SK-N-SH treated with all-trans-retinoic acid at 6 μM for 48 hours (cell line): Measurements from ENCODE around the gene UGT1A5.
A peak's percentile ranks its signal among the peaks of the same experiment; 100 is the strongest.

Source experiments
- ATAC-seq: fragments of 200-7000 bp; cut with Tn5 transposase; 3 replicates; pipeline ENCODE4 v1.9.1; 2020; ENCODE audit warnings: mild to moderate bottlenecking, moderate library complexity
- ARNTL ChIP-seq: fragments of 450-650 bp; formaldehyde crosslinking; IDR thresholded peaks from 2 replicates; pipeline ENCODE4 v1.5.0; 2020; ENCODE audit warnings: low read depth, mild to moderate bottlenecking, moderate library complexity, borderline replicate concordance
- BACH2 ChIP-seq: fragments of 250-450 bp; sonication (Bioruptor Pico); IDR thresholded peaks from 2 replicates; pipeline ENCODE4 v1.9.0; 2021; ENCODE audit warnings: mild to moderate bottlenecking, borderline replicate concordance
- CSDC2 ChIP-seq: fragments of 250-450 bp; sonication (Bioruptor Pico); IDR thresholded peaks from 2 replicates; pipeline ENCODE4 v1.5.0; 2020; ENCODE audit warnings: mild to moderate bottlenecking, moderate library complexity
- ESRRG ChIP-seq: fragments of 250-450 bp; sonication (Bioruptor Pico); IDR thresholded peaks from 2 replicates; pipeline ENCODE4 v1.6.1; 2021; ENCODE audit warnings: mild to moderate bottlenecking
- GLIS3 ChIP-seq: fragments of 250-450 bp; sonication (Bioruptor Pico); IDR thresholded peaks from 2 replicates; pipeline ENCODE4 v1.5.0; 2020; ENCODE audit warnings: mild to moderate bottlenecking, moderate library complexity
- ISL1 ChIP-seq: fragments of 250-450 bp; sonication (Bioruptor Pico); IDR thresholded peaks from 2 replicates; pipeline ENCODE4 v2.1.2; 2022; ENCODE audit warnings: mild to moderate bottlenecking, moderate library complexity
- SNAI2 ChIP-seq: fragments of 250-450 bp; sonication (Bioruptor Pico); IDR thresholded peaks from 2 replicates; pipeline ENCODE4 v1.5.0; 2020; ENCODE audit warnings: mild to moderate bottlenecking, moderate library complexity
- TCF4 ChIP-seq: fragments of 250-450 bp; sonication (Bioruptor Pico); IDR thresholded peaks from 2 replicates; pipeline ENCODE4 v1.8.0; 2021; ENCODE audit warnings: mild to moderate bottlenecking, moderate library complexity, borderline replicate concordance
- TOX ChIP-seq: fragments of 250-450 bp; sonication (Bioruptor Pico); IDR thresholded peaks from 2 replicates; pipeline ENCODE4 v1.8.0; 2021; ENCODE audit warnings: mild to moderate bottlenecking, moderate library complexity, borderline replicate concordance
- ZC3H10 ChIP-seq: fragments of 250-450 bp; sonication (Bioruptor Pico); IDR thresholded peaks from 2 replicates; pipeline ENCODE4 v1.5.1; 2021; ENCODE audit warnings: mild to moderate bottlenecking, moderate library complexity
- ZFP3 ChIP-seq: fragments of 250-450 bp; sonication (Bioruptor Pico); IDR thresholded peaks from 2 replicates; pipeline ENCODE4 v1.5.0; 2020; ENCODE audit warnings: mild to moderate bottlenecking, moderate library complexity
- ZNF565 ChIP-seq: fragments of 450-650 bp; formaldehyde crosslinking; conservative IDR thresholded peaks from 2 replicates; pipeline ENCODE4 v1.5.0; 2020; ENCODE audit warnings: low read depth, mild to moderate bottlenecking, moderate library complexity
- ZNF70 ChIP-seq: fragments of 450-650 bp; formaldehyde crosslinking; IDR thresholded peaks from 2 replicates; pipeline ENCODE4 v1.5.0; 2020; ENCODE audit warnings: mild to moderate bottlenecking, moderate library complexity
- ZNF8 ChIP-seq: fragments of 450-650 bp; formaldehyde crosslinking; IDR thresholded peaks from 2 replicates; pipeline ENCODE4 v1.5.0; 2020; ENCODE audit warnings: mild to moderate bottlenecking, moderate library complexity
- TF ChIP-seq, protein P1 (sequence below): fragments of 250-450 bp; sonication (Bioruptor Pico); IDR thresholded peaks from 2 replicates; pipeline ENCODE4 v1.8.0; 2021; ENCODE audit warnings: low read depth, mild to moderate bottlenecking, moderate library complexity, borderline replicate concordance
- TF ChIP-seq, protein P2 (sequence below): fragments of 250-450 bp; sonication (Bioruptor Pico); IDR thresholded peaks from 2 replicates; pipeline ENCODE4 v1.5.1; 2021; ENCODE audit warnings: mild to moderate bottlenecking, moderate library complexity
- TF ChIP-seq, protein P3 (sequence below): fragments of 250-450 bp; sonication (Bioruptor Pico); IDR thresholded peaks from 2 replicates; pipeline ENCODE4 v1.5.1; 2020; ENCODE audit warnings: low read depth, mild to moderate bottlenecking, moderate library complexity
- TF ChIP-seq, protein P4 (sequence below): fragments of 250-450 bp; sonication (Bioruptor Pico); IDR thresholded peaks from 2 replicates; pipeline ENCODE4 v1.8.0; 2020; ENCODE audit warnings: mild to moderate bottlenecking, moderate library complexity, borderline replicate concordance
- TF ChIP-seq, protein P5 (sequence below): fragments of 250-450 bp; sonication (Bioruptor Pico); IDR thresholded peaks from 2 replicates; pipeline ENCODE4 v1.5.0; 2020; ENCODE audit warnings: mild to moderate bottlenecking, moderate library complexity

UGT1A5 gene

DNA sequence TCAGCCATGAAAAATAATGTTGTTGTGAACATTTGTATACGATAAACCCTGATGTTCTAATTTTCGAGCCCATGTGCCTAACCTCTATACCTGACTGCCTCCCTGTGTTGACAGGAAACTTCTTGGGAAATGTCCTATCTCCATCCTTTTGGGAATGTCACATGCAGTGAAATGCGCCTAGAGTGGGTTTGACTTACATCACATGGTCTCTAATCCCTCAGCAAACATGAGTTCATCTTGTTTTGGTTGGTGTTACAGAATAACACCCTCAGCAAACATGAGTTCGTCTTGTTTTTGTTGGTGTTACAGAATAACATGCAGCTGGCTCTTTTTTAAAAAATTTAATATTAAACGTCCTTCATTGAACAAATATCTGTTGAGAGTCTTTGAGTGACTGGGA, 24.4 kb upstream of the UGT1A5 start:
- TF ChIP-seq TOX (CRISPR knock-in tag) (no peak), CSDC2 (no peak), SNAI2 (CRISPR knock-in tag) (no peak), TCF4 (no peak)
- no peak for ATAC-seq

DNA sequence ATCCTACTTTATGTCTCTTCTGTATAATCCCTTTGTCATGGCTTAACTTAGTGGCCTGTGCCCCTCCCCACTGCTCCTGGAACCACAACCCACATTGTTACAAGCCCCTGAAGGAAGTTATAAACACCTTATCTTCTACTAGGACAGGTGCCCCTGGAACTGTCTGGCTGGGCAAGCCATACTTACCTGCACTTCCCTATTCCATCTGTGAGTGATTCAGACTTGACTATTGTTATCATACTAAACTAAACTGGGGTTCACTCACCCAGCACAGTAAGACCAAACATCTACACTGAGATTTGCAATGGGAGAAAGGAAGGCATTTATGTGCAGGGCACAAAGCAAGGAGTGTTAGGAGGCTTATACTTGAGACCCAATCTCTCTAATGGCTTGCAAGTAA, 23.7 kb upstream of the UGT1A5 start:
- no peak for ATAC-seq
- TF ChIP-seq, protein P1, sequence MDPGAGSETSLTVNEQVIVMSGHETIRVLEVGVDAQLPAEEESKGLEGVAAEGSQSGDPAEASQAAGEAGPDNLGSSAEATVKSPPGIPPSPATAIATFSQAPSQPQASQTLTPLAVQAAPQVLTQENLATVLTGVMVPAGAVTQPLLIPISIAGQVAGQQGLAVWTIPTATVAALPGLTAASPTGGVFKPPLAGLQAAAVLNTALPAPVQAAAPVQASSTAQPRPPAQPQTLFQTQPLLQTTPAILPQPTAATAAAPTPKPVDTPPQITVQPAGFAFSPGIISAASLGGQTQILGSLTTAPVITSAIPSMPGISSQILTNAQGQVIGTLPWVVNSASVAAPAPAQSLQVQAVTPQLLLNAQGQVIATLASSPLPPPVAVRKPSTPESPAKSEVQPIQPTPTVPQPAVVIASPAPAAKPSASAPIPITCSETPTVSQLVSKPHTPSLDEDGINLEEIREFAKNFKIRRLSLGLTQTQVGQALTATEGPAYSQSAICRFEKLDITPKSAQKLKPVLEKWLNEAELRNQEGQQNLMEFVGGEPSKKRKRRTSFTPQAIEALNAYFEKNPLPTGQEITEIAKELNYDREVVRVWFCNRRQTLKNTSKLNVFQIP (CRISPR knock-in tag), result no peak
- TF ChIP-seq ZFP3, result no peak
- TF ChIP-seq ESRRG (CRISPR knock-in tag), result no peak
- no peak for TF ChIP-seq CSDC2
- TF ChIP-seq ARNTL (CRISPR knock-in tag), result no peak
- TF ChIP-seq, protein P2, sequence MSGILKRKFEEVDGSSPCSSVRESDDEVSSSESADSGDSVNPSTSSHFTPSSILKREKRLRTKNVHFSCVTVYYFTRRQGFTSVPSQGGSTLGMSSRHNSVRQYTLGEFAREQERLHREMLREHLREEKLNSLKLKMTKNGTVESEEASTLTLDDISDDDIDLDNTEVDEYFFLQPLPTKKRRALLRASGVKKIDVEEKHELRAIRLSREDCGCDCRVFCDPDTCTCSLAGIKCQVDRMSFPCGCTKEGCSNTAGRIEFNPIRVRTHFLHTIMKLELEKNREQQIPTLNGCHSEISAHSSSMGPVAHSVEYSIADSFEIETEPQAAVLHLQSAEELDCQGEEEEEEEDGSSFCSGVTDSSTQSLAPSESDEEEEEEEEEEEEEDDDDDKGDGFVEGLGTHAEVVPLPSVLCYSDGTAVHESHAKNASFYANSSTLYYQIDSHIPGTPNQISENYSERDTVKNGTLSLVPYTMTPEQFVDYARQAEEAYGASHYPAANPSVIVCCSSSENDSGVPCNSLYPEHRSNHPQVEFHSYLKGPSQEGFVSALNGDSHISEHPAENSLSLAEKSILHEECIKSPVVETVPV (CRISPR knock-in tag), result no peak
- TF ChIP-seq ZNF565 (CRISPR knock-in tag), result no peak
- TF ChIP-seq, protein P3, sequence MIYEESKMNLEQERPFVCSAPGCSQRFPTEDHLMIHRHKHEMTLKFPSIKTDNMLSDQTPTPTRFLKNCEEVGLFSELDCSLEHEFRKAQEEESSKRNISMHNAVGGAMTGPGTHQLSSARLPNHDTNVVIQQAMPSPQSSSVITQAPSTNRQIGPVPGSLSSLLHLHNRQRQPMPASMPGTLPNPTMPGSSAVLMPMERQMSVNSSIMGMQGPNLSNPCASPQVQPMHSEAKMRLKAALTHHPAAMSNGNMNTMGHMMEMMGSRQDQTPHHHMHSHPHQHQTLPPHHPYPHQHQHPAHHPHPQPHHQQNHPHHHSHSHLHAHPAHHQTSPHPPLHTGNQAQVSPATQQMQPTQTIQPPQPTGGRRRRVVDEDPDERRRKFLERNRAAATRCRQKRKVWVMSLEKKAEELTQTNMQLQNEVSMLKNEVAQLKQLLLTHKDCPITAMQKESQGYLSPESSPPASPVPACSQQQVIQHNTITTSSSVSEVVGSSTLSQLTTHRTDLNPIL, result no peak
- no peak for TF ChIP-seq TOX (CRISPR knock-in tag)
- no peak for TF ChIP-seq ZNF70
- TF ChIP-seq ZC3H10 (CRISPR knock-in tag), result no peak
- no peak for TF ChIP-seq GLIS3
- TF ChIP-seq, protein P4, sequence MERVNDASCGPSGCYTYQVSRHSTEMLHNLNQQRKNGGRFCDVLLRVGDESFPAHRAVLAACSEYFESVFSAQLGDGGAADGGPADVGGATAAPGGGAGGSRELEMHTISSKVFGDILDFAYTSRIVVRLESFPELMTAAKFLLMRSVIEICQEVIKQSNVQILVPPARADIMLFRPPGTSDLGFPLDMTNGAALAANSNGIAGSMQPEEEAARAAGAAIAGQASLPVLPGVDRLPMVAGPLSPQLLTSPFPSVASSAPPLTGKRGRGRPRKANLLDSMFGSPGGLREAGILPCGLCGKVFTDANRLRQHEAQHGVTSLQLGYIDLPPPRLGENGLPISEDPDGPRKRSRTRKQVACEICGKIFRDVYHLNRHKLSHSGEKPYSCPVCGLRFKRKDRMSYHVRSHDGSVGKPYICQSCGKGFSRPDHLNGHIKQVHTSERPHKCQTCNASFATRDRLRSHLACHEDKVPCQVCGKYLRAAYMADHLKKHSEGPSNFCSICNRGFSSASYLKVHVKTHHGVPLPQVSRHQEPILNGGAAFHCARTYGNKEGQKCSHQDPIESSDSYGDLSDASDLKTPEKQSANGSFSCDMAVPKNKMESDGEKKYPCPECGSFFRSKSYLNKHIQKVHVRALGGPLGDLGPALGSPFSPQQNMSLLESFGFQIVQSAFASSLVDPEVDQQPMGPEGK (CRISPR knock-in tag), result no peak
- TF ChIP-seq BACH2, result no peak
- TF ChIP-seq, protein P5, sequence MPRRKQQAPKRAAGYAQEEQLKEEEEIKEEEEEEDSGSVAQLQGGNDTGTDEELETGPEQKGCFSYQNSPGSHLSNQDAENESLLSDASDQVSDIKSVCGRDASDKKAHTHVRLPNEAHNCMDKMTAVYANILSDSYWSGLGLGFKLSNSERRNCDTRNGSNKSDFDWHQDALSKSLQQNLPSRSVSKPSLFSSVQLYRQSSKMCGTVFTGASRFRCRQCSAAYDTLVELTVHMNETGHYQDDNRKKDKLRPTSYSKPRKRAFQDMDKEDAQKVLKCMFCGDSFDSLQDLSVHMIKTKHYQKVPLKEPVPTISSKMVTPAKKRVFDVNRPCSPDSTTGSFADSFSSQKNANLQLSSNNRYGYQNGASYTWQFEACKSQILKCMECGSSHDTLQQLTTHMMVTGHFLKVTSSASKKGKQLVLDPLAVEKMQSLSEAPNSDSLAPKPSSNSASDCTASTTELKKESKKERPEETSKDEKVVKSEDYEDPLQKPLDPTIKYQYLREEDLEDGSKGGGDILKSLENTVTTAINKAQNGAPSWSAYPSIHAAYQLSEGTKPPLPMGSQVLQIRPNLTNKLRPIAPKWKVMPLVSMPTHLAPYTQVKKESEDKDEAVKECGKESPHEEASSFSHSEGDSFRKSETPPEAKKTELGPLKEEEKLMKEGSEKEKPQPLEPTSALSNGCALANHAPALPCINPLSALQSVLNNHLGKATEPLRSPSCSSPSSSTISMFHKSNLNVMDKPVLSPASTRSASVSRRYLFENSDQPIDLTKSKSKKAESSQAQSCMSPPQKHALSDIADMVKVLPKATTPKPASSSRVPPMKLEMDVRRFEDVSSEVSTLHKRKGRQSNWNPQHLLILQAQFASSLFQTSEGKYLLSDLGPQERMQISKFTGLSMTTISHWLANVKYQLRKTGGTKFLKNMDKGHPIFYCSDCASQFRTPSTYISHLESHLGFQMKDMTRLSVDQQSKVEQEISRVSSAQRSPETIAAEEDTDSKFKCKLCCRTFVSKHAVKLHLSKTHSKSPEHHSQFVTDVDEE (CRISPR knock-in tag), result no peak
- TF ChIP-seq, all 23 proteins: peak for 0

DNA sequence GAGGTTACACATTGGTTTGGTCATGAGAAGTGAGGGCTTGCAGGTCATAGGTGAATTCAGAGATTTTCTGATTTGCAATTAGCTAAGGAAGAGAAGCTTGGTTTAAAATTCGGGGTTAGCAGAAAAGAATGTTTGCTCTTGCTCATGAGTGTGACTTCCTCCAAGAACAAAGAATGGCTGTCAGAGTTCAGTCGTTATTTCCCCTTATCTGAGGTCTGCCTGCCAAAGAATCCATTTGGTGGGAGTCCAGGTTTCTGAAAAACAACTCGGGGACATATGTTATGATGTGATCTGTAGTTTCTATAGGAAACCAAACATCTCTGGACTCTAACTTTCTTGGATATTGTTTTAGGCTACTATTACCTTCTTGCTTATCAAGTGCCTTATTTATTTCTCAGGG, 23.2 kb upstream of the UGT1A5 start:
- ATAC-seq, result no peak

More for the DNA sequence above, 23.2 kb upstream of the UGT1A5 start:
- TF ChIP-seq ZNF70 (no peak), BACH2 (no peak), ZNF8 (CRISPR knock-in tag) (no peak), ISL1 (CRISPR knock-in tag) (0 out of 2 replicates have a peak, but pooled peaks have one; percentile 32), ZNF565 (CRISPR knock-in tag) (no peak), SNAI2 (CRISPR knock-in tag) (no peak), TOX (CRISPR knock-in tag) (no peak)
- TF ChIP-seq, protein P5 (CRISPR knock-in tag), result no peak
- TF ChIP-seq, protein P1 (CRISPR knock-in tag), result no peak
